ENCODE measurements around the gene HIVEP3. TPM values are rescaled to one million over a fixed set of nuclear protein-coding genes. Genes with fewer than 3 reads are reported as not detected.

The HIVEP3 gene
- total RNA-seq, 1 experiment from 2014 or later, result 0.55 TPM

DNA sequence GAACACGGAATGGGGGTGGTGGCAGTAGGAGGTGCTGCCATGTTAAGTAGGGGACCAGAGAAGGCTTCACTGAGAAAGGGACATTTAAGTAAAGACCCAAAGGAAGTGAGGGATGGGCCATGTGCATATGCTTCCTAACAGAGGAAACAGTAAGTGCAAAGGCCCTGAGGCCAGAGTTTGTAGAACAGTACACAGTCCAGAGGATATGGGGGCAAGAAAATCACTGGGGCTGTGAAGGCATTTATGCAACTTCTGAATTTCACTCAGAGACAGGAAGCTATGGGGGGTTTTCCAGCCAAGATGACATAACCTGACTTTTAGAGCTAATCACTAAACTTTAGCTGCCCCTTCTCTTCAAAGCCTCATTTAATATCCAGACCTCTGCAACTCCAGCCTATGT is 231.7 kb downstream of the HIVEP3 start (continued):
- TF ChIP-seq NR2C2 (CRISPR knock-in tag; IDR thresholded peaks at IDR 0.05), result no peak
- TF ChIP-seq SP1 (CRISPR knock-in tag; conservative IDR thresholded peaks at IDR 0.05), result no peak

DNA sequence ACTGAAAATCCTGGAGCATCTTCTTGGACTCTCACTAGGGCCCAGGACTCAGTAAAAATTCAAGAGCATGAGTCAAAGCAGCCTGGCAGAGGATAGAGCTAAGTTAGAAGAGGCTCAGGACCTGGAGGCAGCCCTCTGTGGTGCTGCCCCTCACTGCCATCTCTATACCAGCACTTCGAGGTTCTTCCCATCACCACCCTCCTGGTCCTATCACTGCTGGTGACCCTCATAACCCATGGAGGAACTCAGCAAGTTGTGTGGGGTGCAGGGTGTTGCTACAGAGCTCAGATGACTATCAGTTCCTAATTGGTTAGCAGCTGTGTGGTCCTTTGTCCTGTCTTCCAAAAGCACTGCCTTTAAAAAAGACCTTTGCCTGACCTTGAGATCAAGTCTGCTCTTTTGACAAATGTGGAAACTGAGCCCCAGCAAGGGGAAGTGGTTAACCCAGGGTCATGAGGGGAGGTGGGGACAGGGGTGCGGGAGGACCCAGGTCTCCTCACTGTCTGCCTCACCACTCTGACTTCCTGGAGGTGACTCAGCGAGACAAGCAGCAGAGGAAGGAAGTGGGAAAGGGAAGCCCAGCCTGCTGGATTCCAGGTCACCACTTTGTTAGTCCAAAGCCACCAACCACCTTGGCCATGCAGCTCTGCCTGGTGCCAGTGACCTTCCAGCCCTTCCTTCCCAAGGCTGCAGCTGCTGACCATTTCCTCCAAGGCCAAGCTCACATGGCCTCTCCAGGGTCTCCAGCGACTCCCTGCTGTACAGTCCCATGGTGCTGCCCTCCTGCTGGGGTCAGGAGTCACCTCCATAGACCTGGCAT is 234.8 kb downstream of the HIVEP3 start:
- 0 out of 2 replicates have a peak, but pooled peaks cover 4% of the 10 kb centered on the region for H3K4me1 Mint-ChIP-seq
- no peaks in the 10 kb centered on the region for H3K36me3 Mint-ChIP-seq
- no peak for DNase-seq (ENCODE audit: low spot score)
- H3K27ac Mint-ChIP-seq, result no peak overlapping the region
- no peak for ATAC-seq
- TF ChIP-seq JAZF1 (CRISPR knock-in tag; IDR thresholded peaks at IDR 0.05) (no peak), NFE2L1 (CRISPR knock-in tag; IDR thresholded peaks at IDR 0.05) (no peak), ZNF317 (CRISPR knock-in tag; IDR thresholded peaks at IDR 0.05; ENCODE audit: borderline replicate concordance, low read depth) (no peak), CBFB (CRISPR knock-in tag; IDR thresholded peaks at IDR 0.05; ENCODE audit: low read depth) (no peak), IRF2 (CRISPR knock-in tag; IDR thresholded peaks at IDR 0.05; ENCODE audit: borderline replicate concordance, low read depth) (no peak), ZNF219 (CRISPR knock-in tag; IDR thresholded peaks at IDR 0.05; ENCODE audit: borderline replicate concordance) (no peak)
- TF ChIP-seq, protein P1, sequence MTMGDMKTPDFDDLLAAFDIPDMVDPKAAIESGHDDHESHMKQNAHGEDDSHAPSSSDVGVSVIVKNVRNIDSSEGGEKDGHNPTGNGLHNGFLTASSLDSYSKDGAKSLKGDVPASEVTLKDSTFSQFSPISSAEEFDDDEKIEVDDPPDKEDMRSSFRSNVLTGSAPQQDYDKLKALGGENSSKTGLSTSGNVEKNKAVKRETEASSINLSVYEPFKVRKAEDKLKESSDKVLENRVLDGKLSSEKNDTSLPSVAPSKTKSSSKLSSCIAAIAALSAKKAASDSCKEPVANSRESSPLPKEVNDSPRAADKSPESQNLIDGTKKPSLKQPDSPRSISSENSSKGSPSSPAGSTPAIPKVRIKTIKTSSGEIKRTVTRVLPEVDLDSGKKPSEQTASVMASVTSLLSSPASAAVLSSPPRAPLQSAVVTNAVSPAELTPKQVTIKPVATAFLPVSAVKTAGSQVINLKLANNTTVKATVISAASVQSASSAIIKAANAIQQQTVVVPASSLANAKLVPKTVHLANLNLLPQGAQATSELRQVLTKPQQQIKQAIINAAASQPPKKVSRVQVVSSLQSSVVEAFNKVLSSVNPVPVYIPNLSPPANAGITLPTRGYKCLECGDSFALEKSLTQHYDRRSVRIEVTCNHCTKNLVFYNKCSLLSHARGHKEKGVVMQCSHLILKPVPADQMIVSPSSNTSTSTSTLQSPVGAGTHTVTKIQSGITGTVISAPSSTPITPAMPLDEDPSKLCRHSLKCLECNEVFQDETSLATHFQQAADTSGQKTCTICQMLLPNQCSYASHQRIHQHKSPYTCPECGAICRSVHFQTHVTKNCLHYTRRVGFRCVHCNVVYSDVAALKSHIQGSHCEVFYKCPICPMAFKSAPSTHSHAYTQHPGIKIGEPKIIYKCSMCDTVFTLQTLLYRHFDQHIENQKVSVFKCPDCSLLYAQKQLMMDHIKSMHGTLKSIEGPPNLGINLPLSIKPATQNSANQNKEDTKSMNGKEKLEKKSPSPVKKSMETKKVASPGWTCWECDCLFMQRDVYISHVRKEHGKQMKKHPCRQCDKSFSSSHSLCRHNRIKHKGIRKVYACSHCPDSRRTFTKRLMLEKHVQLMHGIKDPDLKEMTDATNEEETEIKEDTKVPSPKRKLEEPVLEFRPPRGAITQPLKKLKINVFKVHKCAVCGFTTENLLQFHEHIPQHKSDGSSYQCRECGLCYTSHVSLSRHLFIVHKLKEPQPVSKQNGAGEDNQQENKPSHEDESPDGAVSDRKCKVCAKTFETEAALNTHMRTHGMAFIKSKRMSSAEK (CRISPR knock-in tag; IDR thresholded peaks at IDR 0.05; ENCODE audit: borderline replicate concordance), result no peak
- TF ChIP-seq, protein P2, sequence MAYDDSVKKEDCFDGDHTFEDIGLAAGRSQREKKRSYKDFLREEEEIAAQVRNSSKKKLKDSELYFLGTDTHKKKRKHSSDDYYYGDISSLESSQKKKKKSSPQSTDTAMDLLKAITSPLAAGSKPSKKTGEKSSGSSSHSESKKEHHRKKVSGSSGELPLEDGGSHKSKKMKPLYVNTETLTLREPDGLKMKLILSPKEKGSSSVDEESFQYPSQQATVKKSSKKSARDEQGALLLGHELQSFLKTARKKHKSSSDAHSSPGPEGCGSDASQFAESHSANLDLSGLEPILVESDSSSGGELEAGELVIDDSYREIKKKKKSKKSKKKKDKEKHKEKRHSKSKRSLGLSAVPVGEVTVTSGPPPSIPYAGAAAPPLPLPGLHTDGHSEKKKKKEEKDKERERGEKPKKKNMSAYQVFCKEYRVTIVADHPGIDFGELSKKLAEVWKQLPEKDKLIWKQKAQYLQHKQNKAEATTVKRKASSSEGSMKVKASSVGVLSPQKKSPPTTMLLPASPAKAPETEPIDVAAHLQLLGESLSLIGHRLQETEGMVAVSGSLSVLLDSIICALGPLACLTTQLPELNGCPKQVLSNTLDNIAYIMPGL (CRISPR knock-in tag; IDR thresholded peaks at IDR 0.05), result no peak
- TF ChIP-seq, protein P3, sequence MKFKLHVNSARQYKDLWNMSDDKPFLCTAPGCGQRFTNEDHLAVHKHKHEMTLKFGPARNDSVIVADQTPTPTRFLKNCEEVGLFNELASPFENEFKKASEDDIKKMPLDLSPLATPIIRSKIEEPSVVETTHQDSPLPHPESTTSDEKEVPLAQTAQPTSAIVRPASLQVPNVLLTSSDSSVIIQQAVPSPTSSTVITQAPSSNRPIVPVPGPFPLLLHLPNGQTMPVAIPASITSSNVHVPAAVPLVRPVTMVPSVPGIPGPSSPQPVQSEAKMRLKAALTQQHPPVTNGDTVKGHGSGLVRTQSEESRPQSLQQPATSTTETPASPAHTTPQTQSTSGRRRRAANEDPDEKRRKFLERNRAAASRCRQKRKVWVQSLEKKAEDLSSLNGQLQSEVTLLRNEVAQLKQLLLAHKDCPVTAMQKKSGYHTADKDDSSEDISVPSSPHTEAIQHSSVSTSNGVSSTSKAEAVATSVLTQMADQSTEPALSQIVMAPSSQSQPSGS (CRISPR knock-in tag; IDR thresholded peaks at IDR 0.05; ENCODE audit: borderline replicate concordance, low read depth), result no peak
- TF ChIP-seq, protein P4, sequence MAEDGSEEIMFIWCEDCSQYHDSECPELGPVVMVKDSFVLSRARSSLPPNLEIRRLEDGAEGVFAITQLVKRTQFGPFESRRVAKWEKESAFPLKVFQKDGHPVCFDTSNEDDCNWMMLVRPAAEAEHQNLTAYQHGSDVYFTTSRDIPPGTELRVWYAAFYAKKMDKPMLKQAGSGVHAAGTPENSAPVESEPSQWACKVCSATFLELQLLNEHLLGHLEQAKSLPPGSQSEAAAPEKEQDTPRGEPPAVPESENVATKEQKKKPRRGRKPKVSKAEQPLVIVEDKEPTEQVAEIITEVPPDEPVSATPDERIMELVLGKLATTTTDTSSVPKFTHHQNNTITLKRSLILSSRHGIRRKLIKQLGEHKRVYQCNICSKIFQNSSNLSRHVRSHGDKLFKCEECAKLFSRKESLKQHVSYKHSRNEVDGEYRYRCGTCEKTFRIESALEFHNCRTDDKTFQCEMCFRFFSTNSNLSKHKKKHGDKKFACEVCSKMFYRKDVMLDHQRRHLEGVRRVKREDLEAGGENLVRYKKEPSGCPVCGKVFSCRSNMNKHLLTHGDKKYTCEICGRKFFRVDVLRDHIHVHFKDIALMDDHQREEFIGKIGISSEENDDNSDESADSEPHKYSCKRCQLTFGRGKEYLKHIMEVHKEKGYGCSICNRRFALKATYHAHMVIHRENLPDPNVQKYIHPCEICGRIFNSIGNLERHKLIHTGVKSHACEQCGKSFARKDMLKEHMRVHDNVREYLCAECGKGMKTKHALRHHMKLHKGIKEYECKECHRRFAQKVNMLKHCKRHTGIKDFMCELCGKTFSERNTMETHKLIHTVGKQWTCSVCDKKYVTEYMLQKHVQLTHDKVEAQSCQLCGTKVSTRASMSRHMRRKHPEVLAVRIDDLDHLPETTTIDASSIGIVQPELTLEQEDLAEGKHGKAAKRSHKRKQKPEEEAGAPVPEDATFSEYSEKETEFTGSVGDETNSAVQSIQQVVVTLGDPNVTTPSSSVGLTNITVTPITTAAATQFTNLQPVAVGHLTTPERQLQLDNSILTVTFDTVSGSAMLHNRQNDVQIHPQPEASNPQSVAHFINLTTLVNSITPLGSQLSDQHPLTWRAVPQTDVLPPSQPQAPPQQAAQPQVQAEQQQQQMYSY (CRISPR knock-in tag; IDR thresholded peaks at IDR 0.05), result no peak
- TF ChIP-seq, protein P5, sequence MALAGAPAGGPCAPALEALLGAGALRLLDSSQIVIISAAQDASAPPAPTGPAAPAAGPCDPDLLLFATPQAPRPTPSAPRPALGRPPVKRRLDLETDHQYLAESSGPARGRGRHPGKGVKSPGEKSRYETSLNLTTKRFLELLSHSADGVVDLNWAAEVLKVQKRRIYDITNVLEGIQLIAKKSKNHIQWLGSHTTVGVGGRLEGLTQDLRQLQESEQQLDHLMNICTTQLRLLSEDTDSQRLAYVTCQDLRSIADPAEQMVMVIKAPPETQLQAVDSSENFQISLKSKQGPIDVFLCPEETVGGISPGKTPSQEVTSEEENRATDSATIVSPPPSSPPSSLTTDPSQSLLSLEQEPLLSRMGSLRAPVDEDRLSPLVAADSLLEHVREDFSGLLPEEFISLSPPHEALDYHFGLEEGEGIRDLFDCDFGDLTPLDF (CRISPR knock-in tag; IDR thresholded peaks at IDR 0.05), result no peak
- H3K4me3 Mint-ChIP-seq, result no peak overlapping the region
- H3K27me3 Mint-ChIP-seq (ENCODE audit: low read depth), result no peaks in the 10 kb centered on the region
- no peaks in the 10 kb centered on the region for H3K9me3 Mint-ChIP-seq
- ChIA-PET POLR2A (no interaction called here), CTCF (no interaction called here)

All from WTC11 (cell line).